Suprapubic skin (tissue), 3 donors: ENCODE data around the gene USP31.

ENCODE experiments used
- CTCF ChIP-seq, 2 donors: fragments of 200-600 bp in 1 of 2; fragments of 450-650 bp in 1 of 2; sonication (generic) in 1 of 2; IDR thresholded peaks; one replicate each; pipeline ENCODE4 v1.5.1; 2016 to 2019; ENCODE audit warnings: antibody characterized with exemption in 2 of 2, mild to moderate bottlenecking in 1 of 2, moderate library complexity in 1 of 2
- POLR2AphosphoS5 ChIP-seq, 3 donors: sonication (generic); formaldehyde crosslinking; IDR thresholded peaks; one replicate each; pipeline ENCODE4 v1.6.1; 2017; ENCODE audit warnings: antibody characterized with exemption in 3 of 3

- TF ChIP-seq CTCF (IDR thresholded peaks at IDR 0.05), result no peak
- no peak for TF ChIP-seq POLR2AphosphoS5 (IDR thresholded peaks at IDR 0.05)
Observed at GRCh38 chr16:23074423-23074822, 74.8 kb downstream of the USP31 start.
